ENCODE results near the gene PHACTR3.
"Not testable (repeated sequence)": the region's sequence is repeated elsewhere in the genome, so short reads cannot be mapped to it uniquely, and the experiment has no call there.

Gene PHACTR3

DNA sequence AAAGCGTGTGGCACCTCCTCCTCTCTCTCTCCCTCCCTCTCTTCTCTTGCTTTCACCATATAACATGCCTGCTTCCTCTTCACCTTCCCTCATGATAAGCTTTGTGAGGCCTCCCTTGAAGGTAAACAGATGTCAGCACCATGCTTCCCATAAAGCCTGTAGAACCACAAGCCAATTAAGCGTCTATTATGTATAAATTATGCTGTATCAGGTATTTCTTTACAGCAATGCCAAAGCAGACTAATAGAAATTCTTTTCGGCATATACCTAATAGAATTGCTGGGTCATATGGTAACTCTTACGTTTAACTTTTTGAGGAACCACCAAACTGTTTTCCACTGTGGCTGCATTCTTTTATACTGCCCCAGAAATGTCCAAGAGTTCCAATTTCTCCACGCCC is 254.1 kb downstream of the PHACTR3 start:
- DNase-seq (ENCODE audit: low read depth in 2 of 2) = no peak

DNA sequence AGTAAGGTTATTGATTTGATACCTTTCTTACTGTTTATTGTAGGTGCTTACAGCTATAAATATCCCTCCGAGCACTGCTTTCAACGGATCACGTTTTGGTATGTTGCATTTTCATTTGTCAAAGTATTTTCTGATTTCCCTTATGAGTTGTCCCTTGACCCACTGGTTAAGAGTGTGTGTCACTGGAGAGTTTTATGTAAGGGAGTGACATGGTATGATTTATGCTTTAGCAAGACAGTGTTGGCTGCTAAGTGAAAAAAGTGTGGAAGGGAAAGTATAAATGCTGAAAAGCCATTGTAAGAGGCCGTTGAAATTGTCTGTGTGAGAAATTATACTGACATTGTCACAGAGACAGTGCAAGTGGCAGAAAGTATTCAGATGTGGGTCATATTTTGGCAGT is 257.1 kb downstream of the PHACTR3 start:
- no peak for DNase-seq (ENCODE audit: low read depth in 2 of 2)

DNA sequence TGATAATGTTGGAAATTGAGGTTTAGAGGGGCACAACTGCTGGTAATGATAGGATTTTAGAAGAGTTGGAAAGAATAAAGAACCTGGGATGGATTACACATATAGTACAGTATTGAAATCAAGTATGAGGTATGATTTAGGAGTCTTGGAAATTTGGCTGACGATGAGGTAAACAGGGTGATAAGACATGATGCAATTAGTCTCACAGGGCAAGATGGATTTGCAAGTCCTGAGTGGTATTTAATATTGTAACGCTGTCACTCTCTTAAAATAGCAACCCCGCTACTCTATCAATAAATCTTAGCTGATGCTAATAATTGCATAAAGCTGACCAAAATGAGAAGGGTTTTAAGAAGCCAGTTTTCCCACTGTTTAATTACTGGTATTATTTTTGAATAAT is 258.7 kb downstream of the PHACTR3 start:
- DNase-seq (ENCODE audit: low read depth in 2 of 2) = no peak

DNA sequence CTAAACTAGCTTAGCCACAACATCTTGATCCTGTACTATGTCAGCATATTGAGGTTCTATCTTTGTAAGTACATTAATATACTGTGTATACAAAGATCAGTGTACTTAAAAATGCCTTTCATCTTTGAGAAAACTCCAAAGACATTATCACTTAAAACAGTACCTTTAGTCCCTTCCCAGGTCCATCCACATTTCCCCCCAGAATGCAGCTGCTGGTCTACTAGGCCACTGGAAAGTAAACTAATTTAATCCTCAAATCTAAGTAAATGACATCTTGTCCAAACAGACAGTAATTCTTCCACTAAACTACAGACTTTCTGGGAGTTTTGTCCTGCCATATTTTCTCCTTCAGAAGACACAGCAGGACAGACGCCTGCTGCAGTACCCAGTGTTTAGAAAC is 260.4 kb downstream of the PHACTR3 start:
- DNase-seq (ENCODE audit: low read depth in 2 of 2) = no peak

DNA sequence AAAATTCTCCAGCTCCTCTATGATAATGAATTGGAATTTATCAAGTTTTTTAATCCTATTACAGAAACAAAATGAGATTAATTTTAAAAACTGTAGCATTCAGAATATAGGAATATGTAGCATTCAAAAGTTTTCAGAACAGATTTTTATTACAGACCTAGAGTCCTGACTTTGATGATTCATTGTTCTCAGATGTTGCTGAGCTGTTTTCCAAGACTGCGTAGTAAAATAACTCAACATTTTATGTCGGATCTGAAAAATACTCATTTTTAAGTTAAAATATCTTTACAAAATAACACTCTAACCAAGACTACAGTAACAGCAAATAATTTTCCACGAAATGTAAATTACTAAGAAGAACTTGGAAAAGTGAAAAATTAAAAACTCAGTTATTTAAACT is 262.0 kb downstream of the PHACTR3 start:
- DNase-seq (ENCODE audit: low read depth in 2 of 2) = no peak

DNA sequence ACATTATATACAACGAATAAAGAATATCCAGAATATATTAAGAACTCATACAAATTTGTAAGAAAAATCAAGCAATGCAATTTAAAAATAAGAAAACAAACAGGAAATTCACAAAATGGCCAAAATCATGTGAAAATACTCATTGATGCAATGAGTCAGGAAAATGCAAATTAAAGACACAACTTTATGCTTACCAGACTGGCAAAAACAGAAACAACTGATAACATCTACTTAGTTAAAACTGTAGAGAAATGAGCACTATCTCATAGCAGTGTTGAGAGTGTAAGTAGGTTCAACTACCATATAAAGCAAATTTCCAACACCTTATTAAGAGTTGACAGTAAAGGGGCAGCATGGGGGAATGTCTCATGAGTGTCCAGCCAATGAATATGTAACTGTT is 266.8 kb downstream of the PHACTR3 start:
- no peak for DNase-seq (ENCODE audit: low read depth in 2 of 2)

DNA sequence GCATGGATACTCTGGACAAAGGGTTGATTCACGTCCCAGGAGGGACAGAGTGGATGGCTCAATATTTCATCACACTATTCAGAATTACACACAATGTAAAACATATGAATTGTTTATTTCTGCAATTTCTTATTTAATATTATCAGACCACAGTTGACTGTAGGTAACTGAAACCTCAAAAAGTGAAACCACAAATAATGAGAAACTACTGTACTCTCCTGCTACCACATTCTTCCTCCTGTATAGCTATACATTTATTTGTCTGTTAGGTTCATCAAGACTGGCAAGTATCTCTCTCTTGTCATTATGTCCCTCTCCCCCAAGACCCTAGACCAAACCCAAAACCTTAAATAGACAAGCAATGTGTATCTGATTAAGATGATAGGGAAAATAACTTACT is 269.1 kb downstream of the PHACTR3 start:
- DNase-seq (ENCODE audit: low read depth in 2 of 2) = no peak

DNA sequence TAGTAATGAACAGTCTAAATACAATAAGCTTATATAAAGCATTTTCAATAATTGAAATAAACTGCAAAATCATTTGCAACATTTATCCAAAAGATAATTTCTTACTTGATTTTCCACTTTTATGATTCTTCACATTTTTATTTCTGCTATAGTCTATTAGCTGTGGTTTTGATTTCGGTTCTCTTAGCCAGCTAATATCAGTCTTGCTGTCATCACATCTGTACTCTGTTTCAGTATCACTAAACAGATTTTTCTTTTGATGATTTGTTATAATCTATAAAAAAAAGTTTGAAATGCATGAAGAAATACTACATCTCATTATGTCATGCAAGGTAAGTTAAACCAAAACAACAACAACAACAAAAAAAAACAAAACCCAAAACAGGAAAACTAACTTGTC is 275.9 kb downstream of the PHACTR3 start:
- DNase-seq (ENCODE audit: low read depth in 2 of 2) = no peak

DNA sequence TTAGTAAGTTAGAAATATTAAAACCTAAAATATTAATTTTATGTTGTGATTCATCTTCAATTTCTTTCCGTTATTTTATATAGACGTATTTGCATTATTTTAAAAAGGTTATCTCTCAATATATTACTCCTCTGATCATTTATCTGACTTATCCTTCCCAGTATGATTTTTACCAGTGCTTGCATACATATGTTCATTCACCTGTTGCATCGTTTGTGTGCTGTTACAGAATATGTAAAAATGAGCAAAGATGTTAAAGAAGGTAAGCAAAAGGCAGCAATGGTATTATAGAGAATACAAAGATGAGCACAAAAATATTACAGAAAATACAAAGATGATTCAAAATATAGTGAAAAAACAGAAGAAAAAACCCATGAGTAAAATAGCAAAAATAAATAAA is 280.2 kb downstream of the PHACTR3 start:
- no peak for DNase-seq (ENCODE audit: low read depth in 2 of 2)

DNA sequence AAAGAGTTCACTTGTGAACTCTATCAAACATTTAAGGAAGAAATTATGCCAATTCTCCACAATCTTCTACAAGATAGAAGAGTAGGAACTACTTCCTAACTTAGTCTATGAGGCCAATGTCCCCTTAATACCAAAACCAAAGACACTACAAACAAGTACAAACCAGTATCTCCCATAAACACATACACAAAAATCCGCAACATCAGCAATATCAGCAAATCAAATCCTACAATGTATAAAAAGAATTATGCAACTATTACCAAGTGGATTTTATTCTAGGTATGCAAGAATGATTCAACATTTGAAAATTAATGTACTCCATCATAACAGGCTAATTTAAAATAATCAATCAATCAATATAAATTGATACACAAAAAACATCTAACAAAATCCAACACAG is 283.7 kb downstream of the PHACTR3 start:
- no peak for DNase-seq (ENCODE audit: low read depth in 2 of 2)

DNA sequence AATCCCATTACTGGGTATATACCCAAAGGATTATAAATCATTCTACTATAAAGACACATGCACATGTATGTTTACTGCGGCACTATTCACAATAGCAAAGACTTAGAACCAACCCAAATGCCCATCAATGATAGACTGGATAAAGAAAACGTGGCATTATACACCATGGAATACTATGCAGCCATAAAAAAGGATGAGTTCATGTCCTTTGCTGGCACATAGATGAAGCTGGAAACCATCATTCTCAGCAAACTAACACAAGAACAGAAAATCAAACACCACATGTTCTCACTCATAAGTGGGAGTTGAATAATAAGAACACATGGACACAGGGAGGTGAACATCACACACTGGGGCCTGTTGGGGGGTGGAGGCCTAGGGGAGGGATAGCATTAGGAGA is 285.7 kb downstream of the PHACTR3 start:
- DNase-seq (ENCODE audit: low read depth in 2 of 2) = not testable (repeated sequence)

DNA sequence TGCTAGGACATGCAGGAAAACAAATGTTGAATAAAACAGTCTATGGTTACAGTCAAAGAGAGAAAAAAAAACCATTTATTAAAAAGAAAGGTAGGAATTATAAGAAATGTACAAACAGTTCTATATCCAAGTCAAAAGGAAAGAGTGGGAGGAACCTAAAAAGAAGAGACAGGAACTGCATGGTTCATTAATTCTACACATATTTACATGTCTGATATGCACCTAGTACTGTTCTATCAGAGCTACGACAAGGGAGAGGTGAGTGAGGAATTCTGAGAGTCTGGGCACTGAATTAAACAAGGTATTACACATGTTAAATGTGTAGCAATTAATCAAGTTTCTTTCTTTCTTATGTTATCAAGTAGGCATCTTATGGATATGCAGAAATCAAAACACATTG is 287.2 kb downstream of the PHACTR3 start:
- DNase-seq (ENCODE audit: low read depth in 2 of 2) = no peak

DNA sequence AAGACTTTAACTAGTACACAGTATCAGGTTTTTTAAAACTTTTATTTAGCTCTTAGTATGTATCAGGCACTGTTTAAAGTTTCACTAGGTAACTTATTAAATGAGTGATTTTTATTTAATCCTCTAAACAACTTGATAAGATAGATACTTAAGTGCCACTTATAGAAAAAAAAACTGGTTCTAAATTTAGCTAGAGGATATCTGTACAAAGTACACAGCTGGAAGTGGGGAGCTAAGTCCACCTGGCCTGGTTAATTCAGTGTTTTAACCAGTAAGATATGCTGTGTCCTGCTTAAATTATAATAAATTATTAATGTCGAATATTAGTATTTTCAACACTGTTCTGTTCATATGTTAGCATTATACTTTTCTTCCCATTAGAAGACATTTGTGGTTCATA is 291.6 kb downstream of the PHACTR3 start:
- no peak for DNase-seq (ENCODE audit: low read depth in 2 of 2)
